HEK293 (cell line): Measurements from ENCODE around the gene SLAMF9.

Source experiments
- CTCF ChIA-PET: fragments of 350-600 bp; formaldehyde crosslinking; extraction: SDS; loops from one replicate; lab custom pipeline; 2021; ENCODE audit warnings: antibody characterized with exemption; lab: Yijun Ruan, JAX
- POLR2A ChIA-PET: fragments of 300-600 bp; formaldehyde crosslinking; extraction: SDS; loops from one replicate; lab custom pipeline; 2020; ENCODE audit warnings: antibody characterized with exemption, inconsistent platforms; lab: Yijun Ruan, JAX
- H3K27ac ChIP-seq: fragments of 200-500 bp; sonication (Bioruptor generic); 2 replicates; pipeline ENCODE4 v1.5.1; 2014; ENCODE audit warnings: low read depth, low read length, control low read depth, inconsistent platforms; ENCODE audit errors: extremely low read depth
- H3K36me3 ChIP-seq, 2 experiments: fragments of 200-500 bp in 1 of 2; sonication (Bioruptor generic) in 1 of 2; 1 replicate in 1 of 2; 2 replicates in 1 of 2; pipeline ENCODE4 v1.5.1; 2014 to 2017; ENCODE audit warnings: inconsistent platforms in 2 of 2, low read length in 2 of 2; ENCODE audit not compliant: control insufficient read depth in 2 of 2, insufficient read depth in 1 of 2
- H3K4me1 ChIP-seq: fragments of 200-500 bp; sonication (Bioruptor generic); 2 replicates; pipeline ENCODE4 v1.5.1; 2014; ENCODE audit warnings: mild to moderate bottlenecking, low read length, inconsistent platforms; ENCODE audit not compliant: control insufficient read depth, insufficient read depth
- H3K4me3 ChIP-seq: 2 replicates; pipeline ENCODE4 v1.5.1; 2011; ENCODE audit warnings: low read depth, mild to moderate bottlenecking, control low read depth, low read length, moderate library complexity
- H3K9me3 ChIP-seq: fragments of 200-500 bp; sonication (Bioruptor generic); 2 replicates; pipeline ENCODE4 v1.5.1; 2014; ENCODE audit warnings: low read depth, low read length, inconsistent platforms; ENCODE audit not compliant: control insufficient read depth, insufficient read depth
- FEZF1 ChIP-seq: fragments of 450-650 bp; formaldehyde crosslinking; IDR thresholded peaks from 2 replicates; pipeline ENCODE4 v1.5.1; 2016; ENCODE audit warnings: missing biosample characterization, missing genetic modification characterization
- GLI2 ChIP-seq: fragments of 450-650 bp; formaldehyde crosslinking; IDR thresholded peaks from 2 replicates; pipeline ENCODE4; 2017; ENCODE audit warnings: missing biosample characterization, missing genetic modification characterization, low read depth, borderline replicate concordance
- HOXC10 ChIP-seq: sonication (generic); formaldehyde crosslinking; IDR thresholded peaks from 2 replicates; pipeline ENCODE4 v1.8.1; 2023; ENCODE audit warnings: mild to moderate bottlenecking, missing genetic modification reagents
- KLF1 ChIP-seq: fragments of 450-650 bp; formaldehyde crosslinking; IDR thresholded peaks from 2 replicates; pipeline ENCODE4 v1.5.1; 2016; ENCODE audit warnings: missing biosample characterization, missing genetic modification characterization
- KLF9 ChIP-seq: fragments of 450-650 bp; formaldehyde crosslinking; IDR thresholded peaks from 2 replicates; pipeline ENCODE4 v1.5.1; 2016; ENCODE audit warnings: missing biosample characterization, missing genetic modification characterization, low read depth
- TRIM28 ChIP-seq: IDR thresholded peaks from 2 replicates; pipeline ENCODE4 v1.6.1; 2011; ENCODE audit warnings: low read length, control low read depth, borderline replicate concordance
- ZNF174 ChIP-seq: fragments of 450-650 bp; formaldehyde crosslinking; IDR thresholded peaks from 2 replicates; pipeline ENCODE4 v1.5.0; 2017; ENCODE audit warnings: missing biosample characterization, mild to moderate bottlenecking, missing genetic modification characterization
- ZNF184 ChIP-seq: fragments of 450-650 bp; IDR thresholded peaks from 2 replicates; pipeline ENCODE4 v1.5.1; 2018; ENCODE audit warnings: missing biosample characterization, mild to moderate bottlenecking, missing genetic modification characterization
- ZNF2 ChIP-seq: fragments of 450-650 bp; formaldehyde crosslinking; IDR thresholded peaks from 2 replicates; pipeline ENCODE4 v1.5.1; 2016; ENCODE audit warnings: missing biosample characterization, missing genetic modification characterization
- ZNF24 ChIP-seq: fragments of 450-650 bp; formaldehyde crosslinking; IDR thresholded peaks from 2 replicates; pipeline ENCODE4 v1.5.1; 2016; ENCODE audit warnings: missing biosample characterization, missing genetic modification characterization
- ZNF302 ChIP-seq: fragments of 450-650 bp; formaldehyde crosslinking; IDR thresholded peaks from 2 replicates; pipeline ENCODE4 v1.5.1; 2016; ENCODE audit warnings: missing biosample characterization, missing genetic modification characterization, low read depth
- ZNF341 ChIP-seq: fragments of 450-650 bp; formaldehyde crosslinking; IDR thresholded peaks from 2 replicates; pipeline ENCODE4; 2016; ENCODE audit warnings: low read depth, missing biosample characterization, missing genetic modification characterization
- ZNF350 ChIP-seq: fragments of 450-650 bp; formaldehyde crosslinking; IDR thresholded peaks from 2 replicates; pipeline ENCODE4 v1.5.0; 2017; ENCODE audit warnings: missing biosample characterization, mild to moderate bottlenecking, missing genetic modification characterization
- ZNF48 ChIP-seq: fragments of 450-650 bp; formaldehyde crosslinking; IDR thresholded peaks from 2 replicates; pipeline ENCODE4 v1.5.1; 2016; ENCODE audit warnings: missing biosample characterization, missing genetic modification characterization
- ZNF707 ChIP-seq: fragments of 450-650 bp; formaldehyde crosslinking; IDR thresholded peaks from 2 replicates; pipeline ENCODE4 v1.5.1; 2016; ENCODE audit warnings: missing biosample characterization, missing genetic modification characterization
- ZSCAN16 ChIP-seq: fragments of 450-650 bp; formaldehyde crosslinking; IDR thresholded peaks from 2 replicates; pipeline ENCODE4 v1.5.1; 2016; ENCODE audit warnings: missing biosample characterization, missing genetic modification characterization
- ZXDB ChIP-seq: fragments of 450-650 bp; formaldehyde crosslinking; IDR thresholded peaks from 2 replicates; pipeline ENCODE4 v1.5.1; 2016; ENCODE audit warnings: missing biosample characterization, missing genetic modification characterization
- TF ChIP-seq, protein P1 (sequence below): fragments of 450-650 bp; formaldehyde crosslinking; IDR thresholded peaks from 2 replicates; pipeline ENCODE4 v1.5.1; 2016; ENCODE audit warnings: missing biosample characterization, missing genetic modification characterization
- TF ChIP-seq, protein P2 (sequence below): fragments of 450-650 bp; formaldehyde crosslinking; IDR thresholded peaks from 2 replicates; pipeline ENCODE4 v1.5.1; 2016; ENCODE audit warnings: missing biosample characterization, missing genetic modification characterization
- TF ChIP-seq, protein P3 (sequence below): fragments of 450-650 bp; formaldehyde crosslinking; IDR thresholded peaks from 2 replicates; pipeline ENCODE4 v1.5.1; 2017; ENCODE audit warnings: missing biosample characterization, missing genetic modification characterization
- TF ChIP-seq, protein P4 (sequence below): fragments of 450-650 bp; formaldehyde crosslinking; IDR thresholded peaks from 2 replicates; pipeline ENCODE4 v1.5.1; 2017; ENCODE audit warnings: missing biosample characterization, missing genetic modification characterization
- TF ChIP-seq, protein P5 (sequence below): fragments of 450-650 bp; formaldehyde crosslinking; IDR thresholded peaks from 2 replicates; pipeline ENCODE4 v1.5.1; 2017; ENCODE audit warnings: missing biosample characterization, mild to moderate bottlenecking, missing genetic modification characterization, moderate library complexity

The SLAMF9 gene

DNA sequence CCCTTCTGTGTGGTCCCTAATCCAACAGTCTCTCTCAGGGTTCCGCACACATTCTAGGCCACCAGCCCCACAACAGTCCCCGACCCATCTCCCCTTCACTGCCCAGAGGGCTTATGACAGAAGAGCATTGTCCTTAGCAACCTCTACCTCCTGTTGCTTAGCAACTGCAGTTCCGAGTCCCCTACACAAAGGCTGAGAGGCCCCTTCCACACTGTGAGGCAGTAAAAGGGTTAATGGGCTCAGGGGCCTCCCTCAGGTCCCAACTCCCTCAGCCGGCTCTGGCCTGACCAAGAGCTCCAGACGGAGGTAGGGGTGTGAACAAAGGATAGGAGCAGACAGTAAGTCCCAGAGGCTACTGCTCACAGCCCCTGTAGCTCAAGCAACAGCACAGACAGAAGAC lies 12.9 kb downstream of the SLAMF9 start:
- H3K4me1 ChIP-seq = no peaks in the 10 kb centered on the region
- ChIA-PET POLR2A (interaction anchor here (1.6 kb wide), 1 partner anchor 18 kb away, joined by 3 read pairs; no protein-coding TSS in a partner anchor), CTCF (interaction anchor here (0.7 to 19.3 kb wide), 4 partner anchors 31 to 144 kb away, joined by 3 to 353 read pairs (median 4); no protein-coding TSS in a partner anchor)
- no peak overlapping the region for H3K27ac ChIP-seq
- TF ChIP-seq GLI2 (tag by site-specific recombination) (no peak), ZNF341 (0 out of 2 replicates have a peak, but pooled peaks have one; percentile 28), TRIM28 (no peak), ZNF707 (tag by site-specific recombination) (no peak)
- H3K9me3 ChIP-seq = no peaks in the 10 kb centered on the region
- H3K36me3 ChIP-seq = no peaks in the 10 kb centered on the region
- H3K4me3 ChIP-seq = no peak overlapping the region

DNA sequence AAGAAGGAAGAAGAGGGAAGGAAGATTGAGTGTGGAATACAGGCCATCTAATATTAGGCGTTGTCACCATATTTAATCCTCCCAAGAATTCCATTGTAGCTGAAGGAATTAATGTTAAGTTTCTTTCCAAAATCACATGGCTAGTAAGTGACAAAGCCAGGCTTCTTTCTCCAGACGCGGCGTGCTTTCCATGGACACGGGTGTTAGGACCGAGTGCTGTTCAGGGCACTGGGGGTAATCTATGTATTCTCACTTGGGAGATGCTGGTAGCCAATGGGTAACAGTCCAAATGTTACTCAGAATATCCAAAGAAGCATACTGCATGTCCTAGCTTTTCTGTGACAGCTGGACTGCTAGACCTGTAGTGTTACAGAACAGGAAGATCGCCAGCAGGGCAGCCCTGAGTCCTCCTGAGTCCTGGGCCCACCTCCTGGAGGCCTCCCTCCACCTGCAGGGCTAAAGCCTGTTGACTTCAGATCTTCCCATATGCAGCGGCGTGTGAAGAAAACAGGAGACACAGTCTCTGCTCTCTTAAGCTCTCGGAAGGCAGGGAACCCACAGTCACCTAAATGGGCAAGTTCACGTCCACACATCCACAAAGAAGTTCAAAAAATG lies 13.9 kb downstream of the SLAMF9 start:
- H3K9me3 ChIP-seq = no peaks in the 10 kb centered on the region
- TF ChIP-seq, protein P1, sequence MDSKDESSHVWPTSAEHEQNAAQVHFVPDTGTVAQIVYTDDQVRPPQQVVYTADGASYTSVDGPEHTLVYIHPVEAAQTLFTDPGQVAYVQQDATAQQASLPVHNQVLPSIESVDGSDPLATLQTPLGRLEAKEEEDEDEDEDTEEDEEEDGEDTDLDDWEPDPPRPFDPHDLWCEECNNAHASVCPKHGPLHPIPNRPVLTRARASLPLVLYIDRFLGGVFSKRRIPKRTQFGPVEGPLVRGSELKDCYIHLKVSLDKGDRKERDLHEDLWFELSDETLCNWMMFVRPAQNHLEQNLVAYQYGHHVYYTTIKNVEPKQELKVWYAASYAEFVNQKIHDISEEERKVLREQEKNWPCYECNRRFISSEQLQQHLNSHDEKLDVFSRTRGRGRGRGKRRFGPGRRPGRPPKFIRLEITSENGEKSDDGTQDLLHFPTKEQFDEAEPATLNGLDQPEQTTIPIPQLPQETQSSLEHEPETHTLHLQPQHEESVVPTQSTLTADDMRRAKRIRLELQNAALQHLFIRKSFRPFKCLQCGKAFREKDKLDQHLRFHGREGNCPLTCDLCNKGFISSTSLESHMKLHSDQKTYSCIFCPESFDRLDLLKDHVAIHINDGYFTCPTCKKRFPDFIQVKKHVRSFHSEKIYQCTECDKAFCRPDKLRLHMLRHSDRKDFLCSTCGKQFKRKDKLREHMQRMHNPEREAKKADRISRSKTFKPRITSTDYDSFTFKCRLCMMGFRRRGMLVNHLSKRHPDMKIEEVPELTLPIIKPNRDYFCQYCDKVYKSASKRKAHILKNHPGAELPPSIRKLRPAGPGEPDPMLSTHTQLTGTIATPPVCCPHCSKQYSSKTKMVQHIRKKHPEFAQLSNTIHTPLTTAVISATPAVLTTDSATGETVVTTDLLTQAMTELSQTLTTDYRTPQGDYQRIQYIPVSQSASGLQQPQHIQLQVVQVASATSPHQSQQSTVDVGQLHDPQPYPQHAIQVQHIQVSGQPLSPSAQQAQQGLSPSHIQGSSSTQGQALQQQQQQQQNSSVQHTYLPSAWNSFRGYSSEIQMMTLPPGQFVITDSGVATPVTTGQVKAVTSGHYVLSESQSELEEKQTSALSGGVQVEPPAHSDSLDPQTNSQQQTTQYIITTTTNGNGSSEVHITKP = no peak
- TF ChIP-seq ZNF302 (tag by site-specific recombination) = no peak
- no peak for TF ChIP-seq ZNF174
- no peak for TF ChIP-seq ZXDB
- no peak for TF ChIP-seq KLF9
- TF ChIP-seq ZNF2 (tag by site-specific recombination) = no peak
- no peak for TF ChIP-seq ZNF184 (tag by site-specific recombination)
- no peak for TF ChIP-seq KLF1
- TF ChIP-seq, protein P2, sequence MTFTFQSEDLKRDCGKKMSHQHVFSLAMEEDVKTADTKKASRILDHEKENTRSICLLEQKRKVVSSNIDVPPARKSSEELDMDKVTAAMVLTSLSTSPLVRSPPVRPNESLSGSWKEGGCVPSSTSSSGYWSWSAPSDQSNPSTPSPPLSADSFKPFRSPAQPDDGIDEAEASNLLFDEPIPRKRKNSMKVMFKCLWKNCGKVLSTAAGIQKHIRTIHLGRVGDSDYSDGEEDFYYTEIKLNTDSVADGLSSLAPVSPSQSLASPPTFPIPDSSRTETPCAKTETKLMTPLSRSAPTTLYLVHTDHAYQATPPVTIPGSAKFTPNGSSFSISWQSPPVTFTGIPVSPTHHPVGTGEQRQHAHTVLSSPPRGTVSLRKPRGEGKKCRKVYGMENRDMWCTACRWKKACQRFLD (tag by site-specific recombination) = no peak
- no peak for TF ChIP-seq HOXC10
- TF ChIP-seq, protein P3, sequence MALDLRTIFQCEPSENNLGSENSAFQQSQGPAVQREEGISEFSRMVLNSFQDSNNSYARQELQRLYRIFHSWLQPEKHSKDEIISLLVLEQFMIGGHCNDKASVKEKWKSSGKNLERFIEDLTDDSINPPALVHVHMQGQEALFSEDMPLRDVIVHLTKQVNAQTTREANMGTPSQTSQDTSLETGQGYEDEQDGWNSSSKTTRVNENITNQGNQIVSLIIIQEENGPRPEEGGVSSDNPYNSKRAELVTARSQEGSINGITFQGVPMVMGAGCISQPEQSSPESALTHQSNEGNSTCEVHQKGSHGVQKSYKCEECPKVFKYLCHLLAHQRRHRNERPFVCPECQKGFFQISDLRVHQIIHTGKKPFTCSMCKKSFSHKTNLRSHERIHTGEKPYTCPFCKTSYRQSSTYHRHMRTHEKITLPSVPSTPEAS = no peak
- no peak for TF ChIP-seq ZNF48
- TF ChIP-seq, protein P4, sequence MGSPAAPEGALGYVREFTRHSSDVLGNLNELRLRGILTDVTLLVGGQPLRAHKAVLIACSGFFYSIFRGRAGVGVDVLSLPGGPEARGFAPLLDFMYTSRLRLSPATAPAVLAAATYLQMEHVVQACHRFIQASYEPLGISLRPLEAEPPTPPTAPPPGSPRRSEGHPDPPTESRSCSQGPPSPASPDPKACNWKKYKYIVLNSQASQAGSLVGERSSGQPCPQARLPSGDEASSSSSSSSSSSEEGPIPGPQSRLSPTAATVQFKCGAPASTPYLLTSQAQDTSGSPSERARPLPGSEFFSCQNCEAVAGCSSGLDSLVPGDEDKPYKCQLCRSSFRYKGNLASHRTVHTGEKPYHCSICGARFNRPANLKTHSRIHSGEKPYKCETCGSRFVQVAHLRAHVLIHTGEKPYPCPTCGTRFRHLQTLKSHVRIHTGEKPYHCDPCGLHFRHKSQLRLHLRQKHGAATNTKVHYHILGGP = no peak
- TF ChIP-seq TRIM28 = no peak
- no peak for TF ChIP-seq FEZF1 (tag by site-specific recombination)
- TF ChIP-seq ZSCAN16 = no peak
- no peak for TF ChIP-seq ZNF350
- no peak for TF ChIP-seq ZNF24 (tag by site-specific recombination)
- TF ChIP-seq, protein P5, sequence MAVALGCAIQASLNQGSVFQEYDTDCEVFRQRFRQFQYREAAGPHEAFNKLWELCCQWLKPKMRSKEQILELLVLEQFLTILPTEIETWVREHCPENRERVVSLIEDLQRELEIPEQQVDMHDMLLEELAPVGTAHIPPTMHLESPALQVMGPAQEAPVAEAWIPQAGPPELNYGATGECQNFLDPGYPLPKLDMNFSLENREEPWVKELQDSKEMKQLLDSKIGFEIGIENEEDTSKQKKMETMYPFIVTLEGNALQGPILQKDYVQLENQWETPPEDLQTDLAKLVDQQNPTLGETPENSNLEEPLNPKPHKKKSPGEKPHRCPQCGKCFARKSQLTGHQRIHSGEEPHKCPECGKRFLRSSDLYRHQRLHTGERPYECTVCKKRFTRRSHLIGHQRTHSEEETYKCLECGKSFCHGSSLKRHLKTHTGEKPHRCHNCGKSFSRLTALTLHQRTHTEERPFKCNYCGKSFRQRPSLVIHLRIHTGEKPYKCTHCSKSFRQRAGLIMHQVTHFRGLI (tag by site-specific recombination) = no peak
- TF ChIP-seq, all 188 proteins: peak for 0
- Histone ChIP-seq H3K27ac (no peak overlapping the region), H3K4me1 (no peaks in the 10 kb centered on the region), H3K4me3 (no peak overlapping the region), H3K36me3 (no peaks in the 10 kb centered on the region)
- POLR2A ChIA-PET = interaction anchor here (0.6 to 7.3 kb wide), 3 partner anchors 15 to 36 kb away, joined by 3 to 41 read pairs (median 4); partner anchors contain the start of gene TAGLN2
- CTCF ChIA-PET = interaction anchor here (0.5 to 19.3 kb wide), 6 partner anchors 59 to 682 kb away, joined by 3 to 353 read pairs (median 3); no protein-coding TSS in a partner anchor
